SK-N-MC (cell line): ENCODE data around the gene TMCO4.

ENCODE experiments used
- DNase-seq: peaks from one replicate; pipeline ENCODE4 v3.0.0-alpha.2; 2011; ENCODE audit warnings: low read depth, low spot score
- H3K27ac ChIP-seq: fragments of 200-600 bp; sonication (generic); 2 replicates; pipeline ENCODE4 v1.5.1; 2016; ENCODE audit warnings: mixed run types
- H3K36me3 ChIP-seq: fragments of 200-600 bp; sonication (generic); 2 replicates; pipeline ENCODE4 v1.6.1; 2017; ENCODE audit warnings: antibody characterized with exemption, low read length, mixed read lengths; ENCODE audit not compliant: insufficient read depth
- H3K4me3 ChIP-seq: fragments of 200-600 bp; sonication (generic); 2 replicates; pipeline ENCODE4 v1.5.1; 2016
- H3K9ac ChIP-seq: fragments of 200-600 bp; sonication (generic); 2 replicates; pipeline ENCODE4 v1.8.0; 2017; ENCODE audit warnings: mixed run types, mixed read lengths; ENCODE audit not compliant: insufficient read length
- H3K9me3 ChIP-seq: fragments of 200-600 bp; sonication (generic); 2 replicates; pipeline ENCODE4 v1.6.1; 2017; ENCODE audit warnings: low read depth, mild to moderate bottlenecking, antibody characterized with exemption, low read length, moderate library complexity, mixed read lengths
- EZH2 ChIP-seq: fragments of 200-600 bp; sonication (generic); IDR thresholded peaks from one replicate; pipeline ENCODE4 v1.6.1; 2017; ENCODE audit warnings: antibody characterized with exemption
- FOXP2 ChIP-seq: optimal IDR thresholded peaks from 2 replicates; pipeline ENCODE3; 2011; ENCODE audit warnings: mild to moderate bottlenecking, moderate library complexity; ENCODE audit not compliant: insufficient read depth; ENCODE audit errors: extremely low read length, control extremely low read depth
- POLR2AphosphoS5 ChIP-seq: IDR thresholded peaks from 2 replicates; pipeline ENCODE4 v1.6.1; 2012; ENCODE audit warnings: mild to moderate bottlenecking, low read depth, low read length, borderline replicate concordance

Gene TMCO4

GRCh38 chr1:19754482-19754881 lies 45.2 kb downstream of the TMCO4 start:
- Histone ChIP-seq H3K27ac (no peak overlapping the region), H3K4me3 (no peak overlapping the region), H3K36me3 (no peaks in the 10 kb centered on the region), H3K9me3 (no peaks in the 10 kb centered on the region), H3K9ac (no peak overlapping the region)
- TF ChIP-seq FOXP2 (no peak), POLR2AphosphoS5 (no peak), EZH2 (no peak)
- DNase-seq = no peak

- Histone ChIP-seq H3K9me3 (no peaks in the 10 kb centered on the region), H3K4me3 (no peak overlapping the region), H3K9ac (no peak overlapping the region), H3K36me3 (no peaks in the 10 kb centered on the region), H3K27ac (no peak overlapping the region)
- TF ChIP-seq POLR2AphosphoS5 (no peak), EZH2 (no peak), FOXP2 (no peak)
- no peak for DNase-seq
Measured at GRCh38 chr1:19752083-19752696, 47.5 kb downstream of the TMCO4 start.

- Histone ChIP-seq H3K4me3 (no peak overlapping the region), H3K36me3 (no peaks in the 10 kb centered on the region), H3K27ac (no peak overlapping the region), H3K9ac (no peak overlapping the region), H3K9me3 (no peaks in the 10 kb centered on the region)
- TF ChIP-seq EZH2 = no peak
- TF ChIP-seq POLR2AphosphoS5 = no peak
- TF ChIP-seq FOXP2 = no peak
- DNase-seq = no peak
Measured at GRCh38 chr1:19750882-19751276, 48.8 kb downstream of the TMCO4 start.

GRCh38 chr1:19750101-19750881 lies 49.4 kb downstream of the TMCO4 start:
- no peak for DNase-seq
- H3K27ac ChIP-seq = no peak overlapping the region
- TF ChIP-seq EZH2 (no peak), FOXP2 (no peak), POLR2AphosphoS5 (no peak)
- H3K9ac ChIP-seq = no peak overlapping the region
- H3K4me3 ChIP-seq = no peak overlapping the region
- no peaks in the 10 kb centered on the region for H3K9me3 ChIP-seq
- no peaks in the 10 kb centered on the region for H3K36me3 ChIP-seq

- no peak overlapping the region for H3K9ac ChIP-seq
- H3K9me3 ChIP-seq = no peaks in the 10 kb centered on the region
- DNase-seq = no peak
- H3K36me3 ChIP-seq = no peaks in the 10 kb centered on the region
- no peak overlapping the region for H3K27ac ChIP-seq
- H3K4me3 ChIP-seq = no peak overlapping the region
- TF ChIP-seq EZH2 = no peak
- no peak for TF ChIP-seq FOXP2
- no peak for TF ChIP-seq POLR2AphosphoS5
Measured at GRCh38 chr1:19749685-19750084, 50.0 kb downstream of the TMCO4 start.

GRCh38 chr1:19747761-19748160 lies 52.0 kb downstream of the TMCO4 start:
- Histone ChIP-seq H3K36me3 (no peaks in the 10 kb centered on the region), H3K9me3 (no peaks in the 10 kb centered on the region), H3K4me3 (no peak overlapping the region), H3K27ac (no peak overlapping the region), H3K9ac (no peak overlapping the region)
- TF ChIP-seq FOXP2 (no peak), EZH2 (no peak), POLR2AphosphoS5 (no peak)
- DNase-seq = no peak

GRCh38 chr1:19744886-19745285 lies 54.8 kb downstream of the TMCO4 start:
- DNase-seq = no peak
- Histone ChIP-seq H3K36me3 (no peaks in the 10 kb centered on the region), H3K4me3 (no peak overlapping the region), H3K9ac (no peak overlapping the region), H3K9me3 (no peaks in the 10 kb centered on the region), H3K27ac (no peak overlapping the region)
- no peak for TF ChIP-seq POLR2AphosphoS5
- TF ChIP-seq FOXP2 = no peak
- TF ChIP-seq EZH2 = no peak

GRCh38 chr1:19744335-19744743 lies 55.4 kb downstream of the TMCO4 start:
- TF ChIP-seq POLR2AphosphoS5 (no peak), FOXP2 (no peak), EZH2 (no peak)
- Histone ChIP-seq H3K9me3 (no peaks in the 10 kb centered on the region), H3K36me3 (no peaks in the 10 kb centered on the region), H3K27ac (no peak overlapping the region), H3K4me3 (no peak overlapping the region), H3K9ac (no peak overlapping the region)
- DNase-seq = no peak

GRCh38 chr1:19743793-19744192 lies 55.9 kb downstream of the TMCO4 start:
- Histone ChIP-seq H3K9me3 (no peaks in the 10 kb centered on the region), H3K27ac (no peak overlapping the region), H3K9ac (no peak overlapping the region), H3K4me3 (no peak overlapping the region), H3K36me3 (no peaks in the 10 kb centered on the region)
- TF ChIP-seq FOXP2 = no peak
- TF ChIP-seq POLR2AphosphoS5 = no peak
- no peak for TF ChIP-seq EZH2
- no peak for DNase-seq
